ENCODE results near the gene TXN.
"Not testable (repeated sequence)": the region's sequence is repeated elsewhere in the genome, so short reads cannot be mapped to it uniquely, and the experiment has no call there.

The TXN gene

GRCh38 chr9:110217656-110218099 lies 38.6 kb downstream of the TXN start:
- Histone ChIP-seq H3K36me3 (ENCODE audit: insufficient read depth, low read length) (no peaks in the 10 kb centered on the region), H3K9me3 (ENCODE audit: low read length) (no peaks in the 10 kb centered on the region), H3K27me3 (ENCODE audit: insufficient read depth, low read length) (no peaks in the 10 kb centered on the region), H2AFZ (ENCODE audit: low read depth, low read length) (no peak overlapping the region), H3K4me1 (ENCODE audit: insufficient read depth, low read length) (no peaks in the 10 kb centered on the region), H3K4me3 (ENCODE audit: low read length) (no peak overlapping the region)

GRCh38 chr9:110214586-110215355 lies 41.5 kb downstream of the TXN start:
- Histone ChIP-seq H3K4me1 (ENCODE audit: insufficient read depth, low read length) (no peaks in the 10 kb centered on the region), H3K27me3 (ENCODE audit: insufficient read depth, low read length) (no peaks in the 10 kb centered on the region)

GRCh38 chr9:110214090-110214489 lies 42.2 kb downstream of the TXN start:
- H3K4me1 ChIP-seq (ENCODE audit: insufficient read depth, low read length): no peaks in the 10 kb centered on the region
- H3K4me3 ChIP-seq (ENCODE audit: low read length): no peak overlapping the region
- no peaks in the 10 kb centered on the region for H3K9me3 ChIP-seq (ENCODE audit: low read length)
- no peaks in the 10 kb centered on the region for H3K36me3 ChIP-seq (ENCODE audit: insufficient read depth, low read length)
- H3K27me3 ChIP-seq (ENCODE audit: insufficient read depth, low read length): no peaks in the 10 kb centered on the region
- no peak overlapping the region for H2AFZ ChIP-seq (ENCODE audit: low read depth, low read length)

More at GRCh38 chr9:110214586-110215355, 41.5 kb downstream of the TXN start:
- Histone ChIP-seq H3K36me3 (ENCODE audit: insufficient read depth, low read length) (no peaks in the 10 kb centered on the region), H3K9me3 (ENCODE audit: low read length) (no peaks in the 10 kb centered on the region), H3K4me3 (ENCODE audit: low read length) (no peak overlapping the region), H2AFZ (ENCODE audit: low read depth, low read length) (no peak overlapping the region)

GRCh38 chr9:110213413-110214044 lies 42.8 kb downstream of the TXN start:
- Histone ChIP-seq H3K27me3 (ENCODE audit: insufficient read depth, low read length) (peaks cover under 1% of the 10 kb centered on the region), H3K4me1 (ENCODE audit: insufficient read depth, low read length) (no peaks in the 10 kb centered on the region), H3K4me3 (ENCODE audit: low read length) (no peak overlapping the region), H2AFZ (ENCODE audit: low read depth, low read length) (no peak overlapping the region), H3K9me3 (ENCODE audit: low read length) (no peaks in the 10 kb centered on the region), H3K36me3 (ENCODE audit: insufficient read depth, low read length) (no peaks in the 10 kb centered on the region)

- Histone ChIP-seq H3K27me3 (ENCODE audit: insufficient read depth, low read length) (peaks cover 6% of the 10 kb centered on the region), H2AFZ (ENCODE audit: low read depth, low read length) (no peak within 1 kb of the TSS), H3K36me3 (ENCODE audit: insufficient read depth, low read length) (no peaks in the 10 kb centered on the region), H3K4me1 (ENCODE audit: insufficient read depth, low read length) (no peaks in the 10 kb centered on the region), H3K9me3 (ENCODE audit: low read length) (no peaks in the 10 kb centered on the region), H3K4me3 (ENCODE audit: low read length) (no peak within 1 kb of the TSS)
These were observed 48.3 kb downstream of the TXN start, which contains the start of gene C9orf152 for GRCh38 chr9:110208031-110208430. Gene C9orf152 (minus strand): TSS chr9:110208159. CDS start chr9:110207579, 580 bp downstream.

DNA sequence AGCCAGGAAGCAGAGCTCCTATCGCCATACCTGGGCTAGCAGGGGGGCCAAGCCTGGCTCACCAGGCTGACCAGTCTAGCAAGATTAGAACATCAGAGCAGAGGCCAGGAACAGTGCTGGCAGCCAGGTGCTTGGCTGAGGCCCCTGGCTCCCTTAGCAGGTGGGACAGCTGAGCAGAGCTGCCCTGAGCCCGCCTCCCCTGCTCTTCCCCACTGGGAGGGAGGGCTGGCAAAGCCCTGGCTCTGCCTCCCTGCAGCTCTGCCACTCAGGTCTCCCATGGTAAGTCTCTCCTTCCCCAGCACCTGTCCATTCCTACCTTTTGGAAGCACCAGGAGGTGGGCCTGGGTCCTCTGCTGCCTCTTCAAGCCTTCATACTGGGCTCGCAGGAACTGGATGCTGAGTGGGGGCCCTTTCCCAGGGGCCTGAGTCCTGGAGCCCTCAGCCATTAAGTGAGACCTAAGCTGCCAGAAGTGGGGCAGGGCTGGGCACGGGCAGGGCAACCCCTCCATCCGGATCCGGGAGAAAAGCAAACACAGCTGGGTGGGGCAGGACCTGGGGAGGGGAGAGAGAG lies 49.2 kb downstream of the TXN start:
- Histone ChIP-seq H3K27me3 (ENCODE audit: insufficient read depth, low read length) (peaks cover 6% of the 10 kb centered on the region), H3K4me1 (ENCODE audit: insufficient read depth, low read length) (no peaks in the 10 kb centered on the region), H3K4me3 (ENCODE audit: low read length) (no peak overlapping the region), H3K36me3 (ENCODE audit: insufficient read depth, low read length) (no peaks in the 10 kb centered on the region), H3K9me3 (ENCODE audit: low read length) (no peaks in the 10 kb centered on the region), H2AFZ (ENCODE audit: low read depth, low read length) (no peak overlapping the region)

DNA sequence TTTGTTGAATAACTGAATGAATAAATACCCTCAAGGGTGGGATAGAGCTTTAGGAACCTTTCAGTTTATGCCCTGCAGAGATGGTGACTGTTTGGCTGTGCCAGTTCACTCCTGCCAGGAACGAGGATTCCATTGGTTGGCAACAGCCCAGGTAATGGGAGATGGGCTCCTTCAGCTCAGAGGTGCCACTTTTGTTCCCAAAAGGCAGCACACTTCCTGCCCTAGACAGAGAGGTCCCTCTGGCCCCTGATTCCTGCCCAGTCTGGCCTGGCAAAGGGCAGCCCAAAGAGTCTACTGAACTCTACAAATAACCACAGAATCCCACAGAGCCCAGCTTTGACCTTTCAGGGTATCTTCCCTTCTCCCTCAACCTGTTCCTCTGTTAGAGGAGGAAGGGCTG lies 49.9 kb downstream of the TXN start:
- H3K4me1 ChIP-seq (ENCODE audit: insufficient read depth, low read length): no peaks in the 10 kb centered on the region

DNA sequence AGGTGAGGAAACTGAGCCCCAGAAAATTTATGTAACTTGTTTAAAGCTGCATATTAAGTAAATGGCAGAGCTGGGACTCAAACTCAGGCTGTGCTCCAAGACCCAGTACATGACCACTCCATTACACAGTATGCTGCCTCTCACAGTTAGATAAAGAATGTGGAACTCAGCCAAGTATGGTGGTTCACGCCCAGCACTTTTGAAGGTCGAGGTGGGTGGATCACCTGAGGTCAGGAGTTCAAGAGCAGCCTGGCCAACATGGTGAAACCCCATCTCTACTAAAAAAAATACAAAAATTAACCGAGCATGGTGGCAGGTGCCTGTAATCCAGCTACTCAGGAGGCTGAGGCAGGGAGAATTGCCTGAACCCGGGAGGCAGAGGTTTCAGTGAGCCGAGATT lies 50.7 kb downstream of the TXN start:
- H2AFZ ChIP-seq (ENCODE audit: low read depth, low read length); H3K36me3 ChIP-seq (ENCODE audit: insufficient read depth, low read length); H3K27me3 ChIP-seq (ENCODE audit: insufficient read depth, low read length); H3K4me1 ChIP-seq (ENCODE audit: insufficient read depth, low read length); H3K4me3 ChIP-seq (ENCODE audit: low read length); H3K9me3 ChIP-seq (ENCODE audit: low read length): not testable (repeated sequence)

More for the DNA sequence above, 49.9 kb downstream of the TXN start:
- no peak overlapping the region for H2AFZ ChIP-seq (ENCODE audit: low read depth, low read length)
- no peaks in the 10 kb centered on the region for H3K36me3 ChIP-seq (ENCODE audit: insufficient read depth, low read length)
- peaks cover 6% of the 10 kb centered on the region for H3K27me3 ChIP-seq (ENCODE audit: insufficient read depth, low read length)
- no peak overlapping the region for H3K4me3 ChIP-seq (ENCODE audit: low read length)
- H3K9me3 ChIP-seq (ENCODE audit: low read length): no peaks in the 10 kb centered on the region

DNA sequence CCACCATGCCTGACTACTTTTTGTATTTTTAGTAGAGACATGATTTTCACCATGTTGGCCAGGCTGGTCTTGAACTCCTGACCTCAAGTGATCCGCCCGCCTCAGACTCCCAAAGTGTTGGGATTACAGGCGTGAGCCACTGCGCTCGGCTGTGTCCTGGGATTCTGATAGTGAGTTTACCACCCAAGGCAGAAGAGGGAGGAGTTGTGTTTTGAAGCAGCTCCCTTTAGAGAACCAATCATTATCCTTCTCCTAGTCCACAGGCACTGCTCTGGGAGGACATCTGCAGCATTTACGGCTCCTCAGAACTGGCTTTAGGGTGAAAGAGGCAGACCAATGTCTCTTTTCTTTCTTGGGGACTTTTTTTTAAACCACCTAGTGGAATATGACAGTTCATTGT lies 54.1 kb downstream of the TXN start:
- H3K27me3 ChIP-seq (ENCODE audit: insufficient read depth, low read length): no peaks in the 10 kb centered on the region
- no peaks in the 10 kb centered on the region for H3K36me3 ChIP-seq (ENCODE audit: insufficient read depth, low read length)

GRCh38 chr9:110199643-110200042 lies 56.7 kb downstream of the TXN start:
- H3K27me3 ChIP-seq (ENCODE audit: insufficient read depth, low read length): no peaks in the 10 kb centered on the region
- no peak overlapping the region for H3K4me3 ChIP-seq (ENCODE audit: low read length)
- no peaks in the 10 kb centered on the region for H3K4me1 ChIP-seq (ENCODE audit: insufficient read depth, low read length)
- no peaks in the 10 kb centered on the region for H3K9me3 ChIP-seq (ENCODE audit: low read length)
- H2AFZ ChIP-seq (ENCODE audit: low read depth, low read length): no peak overlapping the region
- no peaks in the 10 kb centered on the region for H3K36me3 ChIP-seq (ENCODE audit: insufficient read depth, low read length)

More for the DNA sequence above, 54.1 kb downstream of the TXN start:
- Histone ChIP-seq H3K9me3 (ENCODE audit: low read length) (no peaks in the 10 kb centered on the region), H3K4me3 (ENCODE audit: low read length) (no peak overlapping the region), H3K4me1 (ENCODE audit: insufficient read depth, low read length) (no peaks in the 10 kb centered on the region), H2AFZ (ENCODE audit: low read depth, low read length) (no peak overlapping the region)

DNA sequence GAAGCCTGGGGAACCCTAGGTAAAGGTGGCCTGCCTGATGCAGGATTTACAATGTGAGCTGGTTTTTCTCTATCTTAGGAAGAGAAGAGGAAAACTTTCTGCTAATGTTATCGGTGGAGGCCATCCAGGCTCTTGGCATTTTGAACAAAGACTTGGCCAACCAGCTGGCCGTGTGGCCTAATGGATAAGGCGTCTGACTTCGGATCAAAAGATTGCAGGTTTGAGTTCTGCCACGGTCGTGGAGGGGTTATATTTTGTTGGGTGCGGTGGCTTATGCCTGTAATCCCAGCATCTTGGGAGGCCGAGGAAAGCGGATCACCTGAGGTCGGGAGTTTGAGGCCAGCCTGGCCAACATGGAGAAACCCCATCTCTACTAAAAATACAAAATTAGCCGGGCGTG lies 58.0 kb downstream of the TXN start:
- Histone ChIP-seq H3K4me1 (ENCODE audit: insufficient read depth, low read length) (no peaks in the 10 kb centered on the region), H3K36me3 (ENCODE audit: insufficient read depth, low read length) (no peaks in the 10 kb centered on the region), H2AFZ (ENCODE audit: low read depth, low read length) (no peak overlapping the region), H3K9me3 (ENCODE audit: low read length) (no peaks in the 10 kb centered on the region), H3K27me3 (ENCODE audit: insufficient read depth, low read length) (no peaks in the 10 kb centered on the region), H3K4me3 (ENCODE audit: low read length) (no peak overlapping the region)

DNA sequence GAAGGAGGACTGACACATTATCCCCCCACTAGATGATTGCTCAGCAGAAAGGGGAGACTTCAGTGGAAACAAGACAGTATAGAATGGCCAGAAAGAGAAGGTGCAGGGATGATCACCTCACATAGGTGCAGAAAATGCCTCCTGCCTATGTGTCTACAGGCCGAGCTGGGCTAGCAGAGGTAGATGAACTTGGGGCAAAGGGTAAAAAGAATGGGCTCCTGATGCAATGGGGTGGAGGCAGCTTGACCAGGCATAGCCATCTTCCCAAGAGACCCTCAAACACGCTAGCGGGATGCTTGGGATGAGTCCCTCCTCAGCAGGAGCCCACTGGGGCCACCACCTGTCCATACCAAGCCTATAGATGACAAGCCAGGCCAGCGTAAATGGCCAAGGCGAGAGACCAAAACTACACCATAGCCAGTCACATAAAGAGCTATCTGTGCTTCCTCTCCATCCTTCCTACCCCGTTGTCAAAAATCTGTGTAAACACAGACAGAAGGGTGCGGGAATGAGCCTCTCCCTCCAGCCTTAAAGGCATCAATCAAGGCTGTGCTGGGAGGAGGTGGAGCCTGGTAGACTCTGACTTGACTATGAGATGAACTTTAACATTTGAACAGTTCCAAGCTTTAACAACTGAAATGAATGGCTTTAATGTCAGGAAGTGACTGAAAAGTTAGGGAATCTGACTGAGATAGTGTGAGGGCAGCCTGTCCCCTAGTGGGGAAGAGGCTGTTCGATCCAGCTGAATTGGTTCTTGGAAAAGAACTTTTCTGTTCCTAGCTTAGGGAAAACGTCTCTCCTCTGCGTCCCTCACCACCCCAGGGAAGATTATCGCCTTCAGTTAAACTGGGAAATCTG lies 58.7 kb downstream of the TXN start:
- Histone ChIP-seq H2AFZ (ENCODE audit: low read depth, low read length) (no peak overlapping the region), H3K4me1 (ENCODE audit: insufficient read depth, low read length) (no peaks in the 10 kb centered on the region), H3K4me3 (ENCODE audit: low read length) (no peak overlapping the region), H3K9me3 (ENCODE audit: low read length) (no peaks in the 10 kb centered on the region), H3K27me3 (ENCODE audit: insufficient read depth, low read length) (no peaks in the 10 kb centered on the region), H3K36me3 (ENCODE audit: insufficient read depth, low read length) (no peaks in the 10 kb centered on the region)

- not testable (repeated sequence) for H3K36me3 ChIP-seq (ENCODE audit: insufficient read depth, low read length); H3K4me1 ChIP-seq (ENCODE audit: insufficient read depth, low read length); H2AFZ ChIP-seq (ENCODE audit: low read depth, low read length); H3K27me3 ChIP-seq (ENCODE audit: insufficient read depth, low read length); H3K4me3 ChIP-seq (ENCODE audit: low read length); H3K9me3 ChIP-seq (ENCODE audit: low read length)
These were observed 60.2 kb downstream of the TXN start for GRCh38 chr9:110196084-110196499.

Measured in neuron (in vitro differentiated cells).